C4-2B (cell line): ENCODE measurements around the gene DOC2A.

ENCODE experiments used
- CTCF ChIP-seq: fragments of 450-650 bp; conservative IDR thresholded peaks from 2 replicates; pipeline ENCODE4 v1.5.1; 2017; ENCODE audit warnings: mild to moderate bottlenecking
- ZFX ChIP-seq: fragments of 450-650 bp; IDR thresholded peaks from 2 replicates; pipeline ENCODE4 v1.6.1; 2017

GRCh38 chr16:29982560-29983419 is 28.0 kb downstream of the DOC2A start:
- TF ChIP-seq CTCF = no peak
- TF ChIP-seq ZFX = no peak
